Measurements from ENCODE around the gene HSD17B8.

DNA sequence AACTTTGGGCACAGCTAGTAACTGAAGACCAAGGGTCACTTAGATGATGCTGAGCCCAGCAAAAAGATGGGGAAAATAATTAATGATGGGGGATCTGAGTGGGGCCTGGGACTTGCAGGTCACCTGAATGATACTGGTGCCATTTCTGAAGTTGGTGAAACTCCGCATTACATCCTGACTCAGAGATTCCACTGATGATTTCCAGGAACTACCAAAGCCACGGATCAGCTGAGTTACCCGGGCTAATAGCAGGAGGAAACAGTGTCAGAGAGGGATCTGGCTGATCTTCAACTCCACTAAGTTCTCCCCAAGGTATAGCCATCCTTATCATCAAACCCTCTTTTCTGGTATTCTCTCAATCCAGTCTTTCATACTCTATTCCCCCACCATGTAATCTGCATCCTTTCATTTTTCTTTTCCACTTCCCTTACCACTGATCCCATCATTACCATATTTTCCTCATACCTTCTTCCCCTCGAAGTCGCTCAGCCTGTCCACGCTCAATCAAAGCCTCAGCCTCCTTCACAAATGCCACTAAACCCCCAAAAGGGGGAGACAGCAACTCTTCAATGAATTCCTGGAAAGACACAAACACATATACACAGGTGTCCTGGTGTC, 47.0 kb downstream of the HSD17B8 start:
- TF ChIP-seq, protein P1, sequence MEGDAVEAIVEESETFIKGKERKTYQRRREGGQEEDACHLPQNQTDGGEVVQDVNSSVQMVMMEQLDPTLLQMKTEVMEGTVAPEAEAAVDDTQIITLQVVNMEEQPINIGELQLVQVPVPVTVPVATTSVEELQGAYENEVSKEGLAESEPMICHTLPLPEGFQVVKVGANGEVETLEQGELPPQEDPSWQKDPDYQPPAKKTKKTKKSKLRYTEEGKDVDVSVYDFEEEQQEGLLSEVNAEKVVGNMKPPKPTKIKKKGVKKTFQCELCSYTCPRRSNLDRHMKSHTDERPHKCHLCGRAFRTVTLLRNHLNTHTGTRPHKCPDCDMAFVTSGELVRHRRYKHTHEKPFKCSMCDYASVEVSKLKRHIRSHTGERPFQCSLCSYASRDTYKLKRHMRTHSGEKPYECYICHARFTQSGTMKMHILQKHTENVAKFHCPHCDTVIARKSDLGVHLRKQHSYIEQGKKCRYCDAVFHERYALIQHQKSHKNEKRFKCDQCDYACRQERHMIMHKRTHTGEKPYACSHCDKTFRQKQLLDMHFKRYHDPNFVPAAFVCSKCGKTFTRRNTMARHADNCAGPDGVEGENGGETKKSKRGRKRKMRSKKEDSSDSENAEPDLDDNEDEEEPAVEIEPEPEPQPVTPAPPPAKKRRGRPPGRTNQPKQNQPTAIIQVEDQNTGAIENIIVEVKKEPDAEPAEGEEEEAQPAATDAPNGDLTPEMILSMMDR (IDR thresholded peaks at IDR 0.05): no peak
- no peak for TF ChIP-seq POLR2A (IDR thresholded peaks at IDR 0.05)
